Panc1 (cell line): Measurements from ENCODE around the gene PDS5B.

Source experiments
- CTCF ChIP-seq: fragments of 450-650 bp; IDR thresholded peaks from 2 replicates; pipeline ENCODE4 v1.5.1; 2017; ENCODE audit warnings: mild to moderate bottlenecking
- POLR2AphosphoS5 ChIP-seq: IDR thresholded peaks from 2 replicates; pipeline ENCODE4 v1.6.1; 2012; ENCODE audit warnings: mild to moderate bottlenecking, low read depth, low read length, moderate library complexity

DNA sequence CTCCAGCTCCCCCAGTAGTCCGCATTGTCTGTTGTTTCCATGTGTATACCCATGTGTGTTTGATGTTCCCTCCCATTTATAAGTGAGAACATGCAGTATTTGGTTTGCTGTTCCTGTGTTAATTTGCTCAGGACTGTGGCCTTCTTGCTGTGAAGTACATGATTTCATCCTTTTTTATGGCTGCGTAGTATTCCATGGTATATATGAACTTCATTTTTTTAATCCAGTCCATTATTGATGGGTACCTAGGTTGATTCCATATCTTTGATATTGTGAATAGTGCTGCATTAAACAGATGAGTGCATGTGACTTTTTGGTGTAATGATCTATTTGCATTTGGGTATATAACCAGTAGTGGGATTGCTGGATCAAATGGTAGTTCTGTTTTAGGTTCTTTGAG, 175.2 kb downstream of the PDS5B start:
- TF ChIP-seq CTCF (no peak), POLR2AphosphoS5 (no peak)
